Measurements from ENCODE around the gene FEM1C.

The FEM1C gene

DNA sequence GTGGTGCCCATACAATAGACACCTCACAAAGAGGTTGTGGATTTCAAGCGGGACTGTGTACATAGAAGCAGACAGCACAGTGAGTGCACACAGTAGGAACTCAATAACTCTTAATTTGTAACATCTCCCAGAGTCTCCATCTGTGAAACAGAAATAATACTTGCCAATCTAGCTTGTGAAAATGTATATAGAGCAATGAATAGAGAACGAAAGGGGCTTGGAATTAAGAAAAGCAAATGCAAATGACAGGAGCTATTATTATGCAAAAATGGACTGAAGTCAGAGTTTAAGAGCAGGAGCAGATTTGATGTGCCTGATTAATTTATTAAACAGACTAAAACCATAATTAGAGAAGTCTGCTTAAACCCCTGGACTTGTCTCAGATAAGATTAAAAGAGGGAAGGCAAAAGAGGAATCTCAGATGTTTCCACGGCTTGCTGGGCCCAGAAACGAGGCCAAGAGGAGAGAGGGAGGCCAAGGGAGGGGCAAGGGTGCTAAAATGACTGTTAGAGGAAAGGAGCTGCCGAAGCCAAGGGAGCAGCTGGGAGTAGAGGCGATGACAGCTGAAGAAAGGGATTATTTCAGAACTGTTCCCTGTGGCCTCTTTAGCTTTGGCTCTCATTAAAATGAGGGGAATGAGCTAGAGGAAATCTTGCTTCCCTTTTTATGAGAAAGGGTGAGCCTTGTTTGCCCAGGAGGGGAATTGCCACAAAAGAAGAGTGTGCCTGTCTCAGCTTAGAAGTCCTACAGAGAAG is 72.1 kb downstream of the FEM1C start:
- FAIRE-seq, result no peak

DNA sequence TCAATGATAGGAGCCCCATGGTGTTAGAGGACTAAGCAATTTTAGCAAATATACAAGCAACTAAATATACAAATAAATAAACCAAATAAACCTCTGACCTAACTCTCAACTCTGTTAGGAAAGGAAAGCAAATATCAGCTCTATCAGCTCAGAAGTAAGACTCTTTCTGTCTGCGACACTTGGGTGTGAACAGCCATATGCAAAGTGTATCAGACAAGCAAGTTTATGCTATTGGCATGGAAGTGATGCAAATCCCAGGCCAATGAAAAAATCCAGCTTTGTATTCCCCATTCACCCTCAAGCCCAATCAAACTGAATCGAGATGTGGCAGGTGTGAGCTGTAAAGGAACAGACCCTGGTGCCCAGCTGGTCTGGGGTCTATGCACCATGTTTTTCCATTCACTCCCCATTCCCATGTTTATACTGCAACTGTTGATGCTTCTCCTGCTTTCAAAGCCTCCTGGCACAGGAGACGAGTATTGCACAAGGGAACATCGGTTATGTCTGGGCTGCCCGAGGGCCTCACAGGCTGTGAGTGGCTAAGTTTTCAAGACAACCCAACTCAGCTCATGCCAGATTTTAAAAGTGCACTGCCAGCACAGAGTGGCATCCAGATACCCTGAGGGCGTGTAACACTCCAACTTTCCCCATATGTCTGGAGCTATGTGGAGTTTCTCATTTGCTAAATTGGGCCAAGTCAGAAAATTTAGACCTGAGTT is 73.1 kb downstream of the FEM1C start:
- FAIRE-seq, result no peak

DNA sequence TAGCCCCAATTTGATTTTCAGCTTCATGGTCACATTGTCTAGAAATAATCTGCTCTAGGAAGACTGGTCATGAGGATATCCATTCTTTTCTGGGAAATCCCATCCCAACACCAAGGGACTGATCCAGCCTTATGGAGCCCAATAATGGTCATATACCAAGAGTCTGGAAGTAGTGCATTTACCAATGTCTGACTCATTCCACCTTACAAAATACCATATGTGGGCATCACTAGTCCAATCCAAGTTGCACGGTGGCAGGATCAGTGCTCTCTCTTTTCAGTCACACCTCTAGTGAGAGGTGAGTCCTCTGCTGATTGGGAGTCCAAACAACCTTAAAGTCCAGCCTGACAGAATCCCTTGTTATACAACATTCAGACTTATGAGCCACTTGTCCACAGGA is 73.7 kb downstream of the FEM1C start:
- no peak for FAIRE-seq

Measured in islet of Langerhans (tissue), 1 donor.